ENCODE results near the gene LAPTM5.

DNA sequence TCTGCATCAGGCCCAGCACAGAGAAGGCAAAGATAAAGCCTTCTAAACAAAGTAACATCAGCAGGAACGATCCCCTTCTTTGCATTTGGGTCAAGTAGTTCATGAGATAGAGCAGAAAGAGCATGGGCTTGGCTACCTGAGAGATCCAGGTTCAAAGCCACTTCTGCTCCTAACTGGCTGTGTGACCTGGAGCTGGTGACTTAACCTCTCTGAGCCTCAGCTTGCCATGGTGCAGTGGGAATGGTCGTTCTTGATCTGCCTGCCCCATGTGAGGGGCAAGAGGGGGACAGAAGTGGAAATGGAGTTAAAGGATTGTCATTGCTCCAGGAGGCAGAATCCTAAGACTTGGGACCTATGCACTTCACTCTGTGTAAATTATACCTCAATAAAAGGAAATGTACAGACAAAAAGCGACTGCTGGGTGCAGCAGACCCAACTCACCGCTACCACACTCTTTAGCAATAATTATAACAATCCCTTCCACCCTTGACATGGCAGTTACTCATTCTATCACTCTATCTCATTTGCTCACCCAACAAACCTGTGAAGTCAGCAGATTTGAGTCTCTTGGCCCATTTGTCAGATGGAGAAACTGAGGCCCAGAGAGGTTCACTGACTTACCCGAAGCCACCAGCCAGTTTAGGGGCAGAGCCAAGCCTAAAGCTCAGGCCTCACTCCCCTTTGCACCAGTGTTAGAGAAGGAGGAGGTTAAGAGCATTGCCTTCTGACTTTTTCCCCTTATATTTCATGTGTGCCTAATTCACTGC is 32.7 kb downstream of the LAPTM5 start:
- TF ChIP-seq TAF1 (IDR thresholded peaks at IDR 0.05; ENCODE audit: borderline replicate concordance, low read depth, low read length) (no peak), POLR2AphosphoS5 (IDR thresholded peaks at IDR 0.05; ENCODE audit: low read depth, low read length) (no peak)
